Ishikawa (cell line): ENCODE data around the gene WDR5.

Experiments used
- CREB1 ChIP-seq: IDR thresholded peaks from 2 replicates; pipeline ENCODE4 v1.6.1; 2012; ENCODE audit warnings: low read depth
- EGR1 ChIP-seq: IDR thresholded peaks from 2 replicates; pipeline ENCODE4 v1.6.1; 2012
- EP300 ChIP-seq: IDR thresholded peaks from 2 replicates; pipeline ENCODE4 v1.6.1; 2012; ENCODE audit warnings: borderline replicate concordance
- MAX ChIP-seq: IDR thresholded peaks from 2 replicates; pipeline ENCODE4 v1.6.1; 2012
- RAD21 ChIP-seq: IDR thresholded peaks from 2 replicates; pipeline ENCODE4 v1.6.1; 2012; ENCODE audit warnings: low read depth
- REST ChIP-seq: IDR thresholded peaks from 2 replicates; pipeline ENCODE4 v1.6.1; 2012; ENCODE audit warnings: low read depth, mild to moderate bottlenecking
- TEAD4 ChIP-seq: IDR thresholded peaks from 2 replicates; pipeline ENCODE4 v1.6.1; 2012
- ZBTB7A ChIP-seq: IDR thresholded peaks from 2 replicates; pipeline ENCODE4 v1.6.1; 2012; ENCODE audit warnings: low read depth

GRCh38 chr9:134126373-134126772 lies 9.5 kb upstream of the WDR5 start:
- TF ChIP-seq EP300, result no peak
- no peak for TF ChIP-seq RAD21
- TF ChIP-seq EGR1, result no peak
- no peak for TF ChIP-seq MAX
- TF ChIP-seq REST, result no peak
- TF ChIP-seq CREB1, result no peak
- TF ChIP-seq TEAD4, result no peak
- no peak for TF ChIP-seq ZBTB7A
